ENCODE results near the gene LYRM7.
"Not testable (repeated sequence)": the region's sequence is repeated elsewhere in the genome, so short reads cannot be mapped to it uniquely, and the experiment has no call there.

Gene LYRM7

GRCh38 chr5:131221008-131221703 lies 50.4 kb downstream of the LYRM7 start:
- DNase-seq = no peak

- DNase-seq = no peak
Measured at GRCh38 chr5:131221888-131222287, 51.1 kb downstream of the LYRM7 start.

DNA sequence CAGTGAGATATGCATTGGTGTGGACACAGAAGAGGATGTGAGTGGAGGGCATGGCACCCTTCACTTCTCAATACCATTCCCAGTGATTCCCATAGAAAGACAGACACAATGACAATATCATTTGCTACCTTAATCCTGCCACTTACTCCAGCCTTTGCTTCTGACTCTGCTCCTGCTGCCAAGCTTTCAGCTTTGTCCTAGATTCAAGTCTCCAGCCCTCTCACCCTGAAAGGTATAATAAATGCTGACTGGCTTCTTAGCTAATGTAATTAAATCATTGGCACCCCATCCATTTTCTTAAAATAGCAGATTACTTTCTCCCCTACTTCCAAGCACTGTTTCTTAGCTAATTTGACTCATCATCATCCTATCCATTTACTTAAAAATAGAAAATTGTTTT lies 52.0 kb downstream of the LYRM7 start:
- DNase-seq = no peak

- DNase-seq = no peak
Measured at GRCh38 chr5:131223751-131224386, 53.1 kb downstream of the LYRM7 start.

DNA sequence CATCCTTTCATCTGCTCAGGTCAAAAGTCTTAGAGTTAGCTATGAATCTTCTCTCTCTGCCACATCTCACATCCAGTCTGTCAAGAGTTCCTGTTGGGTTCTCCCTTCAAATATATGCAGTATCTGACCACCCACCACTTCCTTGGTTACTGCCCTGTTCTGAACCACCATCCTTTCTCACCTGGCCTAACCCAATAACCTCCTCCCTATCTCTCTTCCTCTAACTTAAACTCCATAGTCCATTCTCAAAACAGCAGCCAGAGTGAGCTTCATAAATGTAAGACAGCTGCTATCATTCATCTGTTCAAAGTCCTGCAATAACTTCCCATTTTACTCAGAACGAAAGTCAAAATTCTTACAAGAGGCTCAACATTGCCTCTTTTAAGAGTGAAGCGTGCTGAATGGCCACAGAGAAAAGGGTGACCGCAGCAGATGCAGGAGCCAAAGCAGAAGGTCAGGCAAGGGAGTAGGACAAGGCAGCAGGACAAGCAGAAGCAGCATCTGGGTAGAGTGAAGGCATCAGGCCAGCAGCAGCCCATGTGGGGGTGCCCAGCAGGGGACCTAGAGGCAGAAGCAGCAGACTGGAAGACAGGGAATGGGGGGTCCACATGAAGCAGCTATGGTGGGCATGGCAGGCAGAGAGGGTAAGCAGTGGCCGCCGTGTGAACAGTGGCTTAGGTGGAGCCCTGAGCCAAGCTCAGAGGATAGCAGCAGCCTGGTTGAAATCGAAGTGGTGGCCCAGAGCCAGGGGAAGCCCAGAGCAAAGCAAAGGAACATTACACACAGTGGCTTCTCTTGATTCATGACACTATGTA lies 53.9 kb downstream of the LYRM7 start:
- DNase-seq = peak in 7 of 14 donors; percentile 5 to 40 (median 21)

- no peak for DNase-seq
Measured at GRCh38 chr5:131225282-131225974, 54.7 kb downstream of the LYRM7 start.

DNA sequence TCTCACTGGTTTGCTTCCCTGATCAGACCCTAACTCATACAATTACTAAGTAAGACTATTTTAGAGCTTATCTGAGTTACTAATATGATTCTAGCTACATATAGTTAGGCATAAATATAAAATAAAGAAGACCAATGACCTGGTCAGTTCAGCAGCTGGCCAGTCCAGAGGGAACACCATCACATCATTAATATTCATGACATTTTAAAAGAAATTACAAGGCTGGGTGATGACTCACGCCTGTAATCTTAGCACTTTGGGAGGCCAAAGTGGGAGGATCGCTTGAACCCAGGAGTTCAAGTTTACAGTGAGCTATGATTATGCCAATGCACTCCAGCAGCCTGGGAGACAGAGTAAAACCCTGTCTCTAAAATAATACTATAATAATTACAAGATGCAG lies 56.2 kb downstream of the LYRM7 start:
- DNase-seq = no peak

- no peak for DNase-seq
Measured at GRCh38 chr5:131228646-131229045, 57.9 kb downstream of the LYRM7 start.

GRCh38 chr5:131229623-131230022 lies 58.9 kb downstream of the LYRM7 start:
- DNase-seq = no peak

- DNase-seq = no peak
Measured at GRCh38 chr5:131230406-131230805, 59.7 kb downstream of the LYRM7 start.

- no peak for DNase-seq
Measured at GRCh38 chr5:131239686-131240085, 68.9 kb downstream of the LYRM7 start.

DNA sequence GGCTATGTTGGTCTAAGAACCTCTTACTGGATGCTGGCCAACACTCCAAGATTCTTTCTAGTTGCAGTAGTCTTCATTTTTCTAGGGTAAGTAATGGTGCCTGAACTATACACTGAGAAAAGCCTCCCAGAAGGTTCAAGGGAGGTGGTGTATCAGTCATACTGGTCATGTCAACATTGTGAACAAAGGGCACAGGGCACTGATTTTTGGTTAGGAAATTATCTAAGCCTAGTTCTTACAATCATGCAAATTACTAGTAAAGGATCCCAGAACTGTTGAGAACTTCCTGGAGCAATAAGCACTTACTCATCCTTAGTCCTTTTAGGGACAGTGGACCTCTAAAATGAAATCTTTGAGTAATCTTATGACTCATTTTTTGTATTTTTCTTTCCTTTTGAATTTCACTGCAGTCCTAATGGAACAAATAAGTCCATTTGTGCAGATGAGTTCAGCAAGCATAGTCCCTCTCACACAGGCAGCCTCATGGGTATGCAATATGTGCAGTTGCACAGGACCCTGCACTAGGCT lies 72.0 kb downstream of the LYRM7 start:
- DNase-seq = no peak

DNA sequence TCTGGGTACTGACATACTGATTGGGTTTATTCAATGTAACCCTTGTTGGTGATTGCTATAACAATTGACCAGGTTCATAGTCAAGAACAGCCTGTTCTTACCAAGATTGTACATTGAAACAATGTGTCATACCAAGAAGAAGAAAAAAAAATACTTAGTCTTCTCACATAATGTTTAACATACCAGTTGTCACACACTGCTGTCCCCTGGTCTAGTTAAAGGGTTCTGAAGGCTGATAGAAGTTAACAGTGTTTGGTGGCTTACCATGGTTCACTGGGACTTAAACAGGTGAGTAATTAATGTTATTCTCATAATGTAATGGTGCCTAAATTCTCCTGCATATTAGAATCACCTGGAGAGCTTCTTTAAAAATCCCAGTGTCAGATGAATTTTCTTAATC lies 74.6 kb downstream of the LYRM7 start:
- no peak for DNase-seq

DNA sequence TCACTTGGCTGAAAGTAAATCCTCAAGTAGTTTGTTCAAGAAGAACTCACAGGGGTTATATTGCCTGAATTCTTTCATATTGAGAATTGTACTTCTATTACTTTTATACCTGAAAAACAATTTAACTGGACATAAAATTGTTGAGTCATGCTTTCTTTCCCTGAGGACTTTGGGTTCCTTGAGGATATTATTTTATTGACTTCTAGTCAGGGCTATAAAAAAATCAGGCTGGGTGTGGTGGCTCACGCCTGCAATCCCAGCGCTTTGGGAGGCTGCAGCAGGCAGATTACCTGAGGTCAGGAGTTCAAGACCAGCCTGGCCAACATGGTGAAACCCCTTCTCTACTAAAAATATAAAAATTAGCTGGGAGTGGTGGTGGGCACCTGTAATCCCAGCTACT lies 75.2 kb downstream of the LYRM7 start:
- no peak for DNase-seq

GRCh38 chr5:131246504-131246903 lies 75.8 kb downstream of the LYRM7 start:
- no peak for DNase-seq

DNA sequence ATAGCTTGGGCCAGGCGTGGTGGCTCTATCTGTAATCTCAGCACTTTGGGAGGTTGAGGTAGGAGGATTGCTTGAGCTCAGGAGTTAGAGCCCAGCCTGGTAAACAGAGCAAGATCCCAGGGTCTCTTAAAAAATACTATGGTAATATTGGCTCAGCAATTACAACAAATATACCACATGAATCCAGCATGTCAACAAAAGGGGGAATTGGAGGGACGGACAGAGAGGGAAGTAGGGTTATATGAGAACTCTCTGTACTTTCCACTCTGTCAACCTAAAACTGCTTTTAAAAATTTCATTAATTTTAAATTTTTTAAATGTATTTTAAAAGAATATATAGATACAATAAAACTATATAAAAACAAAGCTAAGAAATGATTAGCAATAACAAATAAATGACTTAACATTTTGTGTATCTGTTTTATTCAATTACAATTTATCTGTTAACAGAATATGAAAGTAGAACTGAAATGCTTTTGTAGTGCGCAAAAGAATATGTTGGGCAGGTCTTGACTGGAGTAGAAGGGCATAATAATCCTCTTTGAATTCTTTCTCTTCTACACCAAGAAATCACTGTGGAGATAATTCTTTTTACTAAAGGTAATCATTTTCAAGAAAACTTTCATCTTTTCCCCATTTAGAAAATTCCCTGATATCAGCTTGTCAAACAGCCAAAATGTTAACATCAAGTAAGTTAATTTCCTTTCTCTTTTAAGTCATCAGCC lies 80.2 kb downstream of the LYRM7 start:
- no peak for DNase-seq

- DNase-seq = peak in 7 of 14 donors; percentile 8 to 39 (median 25)
Measured at GRCh38 chr5:131252824-131253171, 82.1 kb downstream of the LYRM7 start.

DNA sequence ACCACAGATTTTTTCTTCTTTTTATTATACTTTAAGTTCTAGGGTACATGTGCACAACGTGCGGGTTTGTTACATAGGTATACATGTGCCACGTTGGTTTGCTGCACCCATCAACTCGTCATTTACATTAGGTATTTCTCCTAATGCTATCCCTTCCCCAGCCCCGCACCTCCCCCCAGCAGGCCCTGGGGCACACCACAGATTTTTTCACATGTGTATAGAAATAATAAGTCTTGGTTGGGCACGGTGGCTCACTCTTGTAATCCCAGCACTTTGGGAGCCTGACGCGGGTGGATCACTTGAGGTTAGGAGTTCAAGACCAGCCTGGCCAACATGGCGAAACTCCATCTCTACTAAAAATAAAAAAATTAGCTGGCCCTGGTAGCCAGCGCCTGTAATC lies 83.3 kb downstream of the LYRM7 start:
- DNase-seq = not testable (repeated sequence)

- DNase-seq = no peak
Measured at GRCh38 chr5:131254741-131255140, 84.0 kb downstream of the LYRM7 start.
